A549 (cell line): ENCODE results near the gene TTC8. TPM values are rescaled to one million over a fixed set of nuclear protein-coding genes. Genes with fewer than 3 reads are reported as not detected.
"Not testable (repeated sequence)": the region's sequence is repeated elsewhere in the genome, so short reads cannot be mapped to it uniquely, and the experiment has no call there.

Experiments used
- ATAC-seq, 2 experiments: fragments of 200-7000 bp in 1 of 2; fragments of >200 bp in 1 of 2; cut with Nextera tagmentation in 1 of 2; cut with Tn5 transposase in 1 of 2; 3 replicates each; pipeline versions ENCODE4 v1.8.0 to v1.9.1; 2018 to 2020; ENCODE audit warnings: mild to moderate bottlenecking in 1 of 2, moderate library complexity in 1 of 2
- CTCF ChIA-PET: fragments of 300-600 bp; sonication (Branson Sonifier 250); formaldehyde crosslinking; extraction: SDS; loops from one replicate; lab custom pipeline; 2021; ENCODE audit warnings: antibody characterized with exemption, inconsistent platforms; lab: Yijun Ruan, JAX
- POLR2A ChIA-PET: fragments of 350-600 bp; formaldehyde crosslinking; extraction: SDS; loops from one replicate; lab custom pipeline; 2021; ENCODE audit warnings: antibody characterized with exemption, inconsistent platforms; lab: Yijun Ruan, JAX
- DNase-seq, 2 experiments: peaks; one replicate each; pipeline versions ENCODE4 v3.0.0 to v3.0.0-alpha.2; 2011 to 2016; ENCODE audit warnings: low read depth in 1 of 2, low spot score in 1 of 2
- FAIRE-seq: peaks from 2 replicates; lab custom pipeline; 2011; peaks lifted over from hg19 to GRCh38; lab: Jason Lieb, UNC
- H3K27ac ChIP-seq, 2 experiments: fragments of >200 bp; sonication (Bioruptor Twin); formaldehyde crosslinking; 3 replicates each; pipeline ENCODE4 v1.5.1; 2016 to 2017
- H3K4me1 ChIP-seq: fragments of >200 bp; sonication (Bioruptor Twin); formaldehyde crosslinking; 3 replicates; pipeline ENCODE4 v1.6.1; 2016
- H3K4me2 ChIP-seq: fragments of >200 bp; sonication (Bioruptor Twin); formaldehyde crosslinking; 3 replicates; pipeline ENCODE4 v1.6.1; 2016
- H3K4me3 ChIP-seq: fragments of >200 bp; sonication (Bioruptor Twin); formaldehyde crosslinking; 3 replicates; pipeline ENCODE4 v1.5.1; 2016
- H3K9me3 ChIP-seq: fragments of >200 bp; sonication (Bioruptor Twin); formaldehyde crosslinking; 3 replicates; pipeline ENCODE4 v1.6.1; 2016
- CBX2 ChIP-seq: fragments of 200-600 bp; sonication (generic); IDR thresholded peaks from 2 replicates; pipeline ENCODE4 v1.6.1; 2016; ENCODE audit warnings: low read depth, mild to moderate bottlenecking, borderline replicate concordance
- CBX8 ChIP-seq: fragments of 200-600 bp; sonication (generic); IDR thresholded peaks from 2 replicates; pipeline ENCODE4 v1.6.1; 2016
- EHMT2 ChIP-seq: fragments of 200-600 bp; sonication (generic); IDR thresholded peaks from 2 replicates; pipeline ENCODE4 v1.6.1; 2016; ENCODE audit warnings: antibody characterized with exemption, low read depth, mild to moderate bottlenecking, moderate library complexity
- FOSL2 ChIP-seq, 2 experiments: fragments of 450-650 bp in 1 of 2; fragments of >200 bp in 1 of 2; sonication (Bioruptor Twin) in 1 of 2; formaldehyde crosslinking; IDR thresholded peaks; 2 replicates each; pipeline versions ENCODE4 v1.5.0 to v1.6.1; 2016 to 2020; ENCODE audit warnings: mild to moderate bottlenecking in 1 of 2, moderate library complexity in 1 of 2
- FOXS1 ChIP-seq: fragments of 250-450 bp; sonication (Bioruptor Pico); IDR thresholded peaks from 2 replicates; pipeline ENCODE4 v1.5.0; 2020; ENCODE audit warnings: mild to moderate bottlenecking, moderate library complexity
- HDAC2 ChIP-seq: fragments of 200-600 bp; sonication (generic); IDR thresholded peaks from 2 replicates; pipeline ENCODE4 v1.6.1; 2016
- HOXA7 ChIP-seq: fragments of 250-450 bp; sonication (Bioruptor Pico); IDR thresholded peaks from 2 replicates; pipeline ENCODE4 v1.5.0; 2020; ENCODE audit warnings: mild to moderate bottlenecking, moderate library complexity
- HOXB13 ChIP-seq: fragments of 250-450 bp; sonication (Bioruptor Pico); IDR thresholded peaks from 2 replicates; pipeline ENCODE4 v1.5.0; 2020; ENCODE audit warnings: low read depth, mild to moderate bottlenecking, moderate library complexity
- JUN ChIP-seq, 2 experiments: fragments of >200 bp; sonication (Bioruptor Twin); formaldehyde crosslinking; IDR thresholded peaks; 2 replicates in 1 of 2; 3 replicates in 1 of 2; pipeline ENCODE4 v1.6.1; 2016 to 2017
- KDM1A ChIP-seq: fragments of 200-600 bp; sonication (generic); IDR thresholded peaks from 2 replicates; pipeline ENCODE4 v1.6.1; 2016; ENCODE audit warnings: low read depth, mild to moderate bottlenecking
- KDM5A ChIP-seq: fragments of 200-600 bp; sonication (generic); IDR thresholded peaks from 2 replicates; pipeline ENCODE4 v1.6.1; 2016; ENCODE audit warnings: antibody characterized with exemption, mild to moderate bottlenecking
- POLR2AphosphoS2 ChIP-seq: conservative IDR thresholded peaks from 2 replicates; pipeline ENCODE4 v1.6.1; 2012; ENCODE audit warnings: low read length, improper control_type of control experiment, inconsistent platforms
- RAD21 ChIP-seq, 2 experiments: fragments of >200 bp in 1 of 2; sonication (Bioruptor Twin) in 1 of 2; formaldehyde crosslinking in 1 of 2; IDR thresholded peaks in 1 of 2; conservative IDR thresholded peaks in 1 of 2; 2 replicates in 1 of 2; 3 replicates in 1 of 2; pipeline ENCODE4 v1.6.1; 2012 to 2018; ENCODE audit warnings: inconsistent platforms in 1 of 2
- RFX5 ChIP-seq: fragments of 450-650 bp; IDR thresholded peaks from 2 replicates; pipeline ENCODE4 v1.7.1; 2014; ENCODE audit warnings: antibody characterized with exemption, mild to moderate bottlenecking, moderate library complexity
- TFCP2L1 ChIP-seq: fragments of 250-450 bp; sonication (Bioruptor Pico); IDR thresholded peaks from 2 replicates; pipeline ENCODE4 v1.5.0; 2021; ENCODE audit warnings: mild to moderate bottlenecking
- TP53 ChIP-seq: fragments of 250-450 bp; sonication (Bioruptor Pico); IDR thresholded peaks from 2 replicates; pipeline ENCODE4 v1.5.0; 2021; ENCODE audit warnings: mild to moderate bottlenecking, moderate library complexity
- USF2 ChIP-seq: fragments of 450-650 bp; IDR thresholded peaks from 2 replicates; pipeline ENCODE4 v1.6.1; 2014; ENCODE audit warnings: antibody characterized with exemption
- ZC3H11A ChIP-seq: fragments of 450-650 bp; IDR thresholded peaks from 2 replicates; pipeline ENCODE4 v1.6.1; 2014; ENCODE audit warnings: antibody characterized with exemption, mild to moderate bottlenecking
- ZNF302 ChIP-seq: fragments of 250-450 bp; sonication (Bioruptor Pico); IDR thresholded peaks from 2 replicates; pipeline ENCODE4 v1.9.0; 2021; ENCODE audit warnings: inconsistent platforms, mild to moderate bottlenecking, moderate library complexity
- WGBS: methylation state at CpG from one replicate; pipeline ENCODE4 v1.1.6; 2017; ENCODE audit errors: missing lambda C conversion rate; 5-methylcytosine and 5-hydroxymethylcytosine counted together
- polyA plus RNA-seq, 4 experiments: library from polyadenylated mRNA; depleted of rRNA in 3 of 4; stranded (reverse); fragments of >200 nt; fragmentation: RNase III in 1 of 4; extraction: RNeasy Plus Mini Kit Qiagen cat#74134 plus additional on column Dnase treatment in 1 of 4; gene quantifications; 2 replicates in 3 of 4; 3 replicates in 1 of 4; pipeline ENCODE4 v1.2.3, GENCODE V29; 2011 to 2017
- TF ChIP-seq, protein P1 (sequence below): fragments of 150-350 bp; IDR thresholded peaks from 2 replicates; pipeline ENCODE4 v1.6.1; 2014; ENCODE audit warnings: low read depth, mild to moderate bottlenecking, low read length
- TF ChIP-seq, protein P2 (sequence below): IDR thresholded peaks from 2 replicates; pipeline ENCODE4 v1.6.1; 2012

Gene TTC8
- polyA plus RNA-seq, 2 of the 4 experiments (the other 2 are of a cell fraction) = 36.6 to 56.8 TPM

DNA sequence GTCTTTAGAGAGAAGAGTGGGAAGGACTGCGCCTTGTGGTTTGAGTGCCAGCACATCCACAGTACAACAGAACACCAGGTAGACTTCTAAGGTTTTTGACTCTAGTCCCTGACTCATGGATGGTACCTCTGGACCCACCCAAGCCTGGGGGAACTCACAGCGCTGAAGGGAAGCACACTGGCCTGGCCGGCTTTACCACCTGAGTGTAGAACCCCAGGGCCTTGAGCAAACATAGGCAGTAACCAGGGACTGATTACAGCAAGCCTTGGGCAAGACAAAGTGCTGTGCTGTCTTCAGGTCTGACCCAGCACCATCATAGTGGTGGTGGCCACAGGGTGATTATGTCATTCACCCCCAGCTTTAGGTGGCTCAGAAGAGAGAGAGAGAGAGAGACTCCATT, 48.9 kb upstream of the TTC8 start:
- no peak for FAIRE-seq
- no peak for ATAC-seq
- 64% methylated on average over 2 of the region's 3 CpGs for WGBS
- CTCF ChIA-PET = no interaction called here
- TF ChIP-seq ZC3H11A (no peak), HOXA7 (no peak), TP53 (CRISPR knock-in tag) (no peak), EHMT2 (no peak), ZNF302 (CRISPR knock-in tag) (no peak), CBX2 (no peak), TFCP2L1 (CRISPR knock-in tag) (no peak), HOXB13 (CRISPR knock-in tag) (no peak), RFX5 (no peak), CBX8 (no peak)
- H3K4me3 ChIP-seq = no peak overlapping the region
- H3K9me3 ChIP-seq = no peaks in the 10 kb centered on the region
- H3K4me1 ChIP-seq = no peaks in the 10 kb centered on the region
- DNase-seq = no peak
- H3K4me2 ChIP-seq = no peak overlapping the region
- POLR2A ChIA-PET = no interaction called here
- no peak overlapping the region for H3K27ac ChIP-seq

GRCh38 chr14:88785911-88786310, 38.5 kb upstream of the TTC8 start:
- no peak for DNase-seq
- no peak overlapping the region for H3K4me3 ChIP-seq
- no peak overlapping the region for H3K4me2 ChIP-seq
- no peaks in the 10 kb centered on the region for H3K4me1 ChIP-seq
- peaks cover 5% of the 10 kb centered on the region; the same call in 2 of the 3 replicates for H3K9me3 ChIP-seq
- FAIRE-seq = no peak
- TF ChIP-seq RAD21 (conservative IDR thresholded peaks at IDR 0.05 in 1 of 2, IDR thresholded peaks at IDR 0.05 in 1 of 2) = no peak
- ChIA-PET CTCF (no interaction called here), POLR2A (no interaction called here)
- 36% methylated on average over 1 of the region's 1 CpG for whole genome bisulfite sequencing
- ATAC-seq = no peak
- no peak overlapping the region for H3K27ac ChIP-seq

DNA sequence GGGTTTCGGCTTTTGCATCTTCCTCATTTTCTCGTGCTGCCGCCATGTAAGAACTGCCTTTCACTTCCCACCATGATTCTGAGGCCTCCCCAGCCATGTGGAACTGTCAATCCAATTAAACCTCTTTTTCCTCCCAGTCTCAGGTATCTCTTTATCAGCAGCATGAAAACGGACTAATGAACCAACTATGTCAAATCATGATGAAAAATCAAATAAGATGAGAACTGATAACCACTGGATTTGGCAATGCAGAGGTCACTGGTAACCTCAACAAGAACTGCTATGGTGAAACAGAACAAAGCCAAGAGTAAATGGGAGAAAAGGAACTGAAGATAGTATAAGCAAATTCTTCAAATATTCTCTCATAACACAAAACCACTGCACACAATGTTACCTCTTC, 37.7 kb upstream of the TTC8 start:
- ATAC-seq (no peak), DNase-seq (no peak), FAIRE-seq (no peak)
- 56% methylated on average over 4 of the region's 4 CpGs for WGBS
- TF ChIP-seq, protein P1, sequence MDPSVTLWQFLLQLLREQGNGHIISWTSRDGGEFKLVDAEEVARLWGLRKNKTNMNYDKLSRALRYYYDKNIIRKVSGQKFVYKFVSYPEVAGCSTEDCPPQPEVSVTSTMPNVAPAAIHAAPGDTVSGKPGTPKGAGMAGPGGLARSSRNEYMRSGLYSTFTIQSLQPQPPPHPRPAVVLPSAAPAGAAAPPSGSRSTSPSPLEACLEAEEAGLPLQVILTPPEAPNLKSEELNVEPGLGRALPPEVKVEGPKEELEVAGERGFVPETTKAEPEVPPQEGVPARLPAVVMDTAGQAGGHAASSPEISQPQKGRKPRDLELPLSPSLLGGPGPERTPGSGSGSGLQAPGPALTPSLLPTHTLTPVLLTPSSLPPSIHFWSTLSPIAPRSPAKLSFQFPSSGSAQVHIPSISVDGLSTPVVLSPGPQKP = no peak
- TF ChIP-seq KDM1A (no peak), FOXS1 (CRISPR knock-in tag) (no peak), JUN (IDR thresholded peaks at IDR 0.05) (no peak), KDM5A (no peak)
- no peak overlapping the region for H3K4me3 ChIP-seq
- H3K27ac ChIP-seq = no peak overlapping the region
- H3K9me3 ChIP-seq = peaks cover 5% of the 10 kb centered on the region; the same call in 2 of the 3 replicates
- no peaks in the 10 kb centered on the region for H3K4me1 ChIP-seq
- ChIA-PET CTCF (no interaction called here), POLR2A (no interaction called here)
- H3K4me2 ChIP-seq = no peak overlapping the region

GRCh38 chr14:88789573-88789972, 34.9 kb upstream of the TTC8 start:
- FAIRE-seq, H3K4me3 ChIP-seq, ATAC-seq, POLR2A ChIA-PET, H3K4me1 ChIP-seq, DNase-seq, H3K4me2 ChIP-seq, H3K27ac ChIP-seq, H3K9me3 ChIP-seq, CTCF ChIA-PET: not testable (repeated sequence)

- WGBS = 68% methylated on average over 5 of the region's 5 CpGs
- TF ChIP-seq CBX2 (no peak), HDAC2 (no peak), POLR2AphosphoS2 (no peak), USF2 (no peak), CBX8 (no peak), FOSL2 (IDR thresholded peaks at IDR 0.05) (no peak), FOSL2 (CRISPR knock-in tag; IDR thresholded peaks at IDR 0.05) (no peak)
- TF ChIP-seq, protein P2, sequence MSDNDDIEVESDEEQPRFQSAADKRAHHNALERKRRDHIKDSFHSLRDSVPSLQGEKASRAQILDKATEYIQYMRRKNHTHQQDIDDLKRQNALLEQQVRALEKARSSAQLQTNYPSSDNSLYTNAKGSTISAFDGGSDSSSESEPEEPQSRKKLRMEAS = no peak
- TF ChIP-seq, protein P1 = no peak
- POLR2A ChIA-PET = interaction anchor here (1.7 kb wide), 1 partner anchor 34 kb away, joined by 4 read pairs; the partner anchor contains the start of gene TTC8
- Histone ChIP-seq H3K4me2 (no peak overlapping the region), H3K4me1 (0 out of 3 replicates have a peak, but pooled peaks cover 5% of the 10 kb centered on the region), H3K4me3 (no peak overlapping the region), H3K27ac (no peak overlapping the region), H3K9me3 (no peaks in the 10 kb centered on the region)
- no peak for DNase-seq
- CTCF ChIA-PET = interaction anchor here (0.6 to 1.0 kb wide), 2 partner anchors 61 to 1123 kb away, joined by 3 to 4 read pairs; no protein-coding TSS in a partner anchor
- no peak for ATAC-seq
- FAIRE-seq = no peak
Observed at GRCh38 chr14:88790501-88791251, 33.8 kb upstream of the TTC8 start.
